HG03045 (cell line): ENCODE data around the gene PRRC2B.
"Not testable (repeated sequence)": the region's sequence is repeated elsewhere in the genome, so short reads cannot be mapped to it uniquely, and the experiment has no call there.

Experiments
- ATAC-seq: cut with Tn5 transposase; IDR thresholded peaks from one replicate; pipeline ENCODE4 v1.9.1; 2021; ENCODE audit warnings: mild to moderate bottlenecking, moderate library complexity; ENCODE audit not compliant: unreplicated experiment

The PRRC2B gene

DNA sequence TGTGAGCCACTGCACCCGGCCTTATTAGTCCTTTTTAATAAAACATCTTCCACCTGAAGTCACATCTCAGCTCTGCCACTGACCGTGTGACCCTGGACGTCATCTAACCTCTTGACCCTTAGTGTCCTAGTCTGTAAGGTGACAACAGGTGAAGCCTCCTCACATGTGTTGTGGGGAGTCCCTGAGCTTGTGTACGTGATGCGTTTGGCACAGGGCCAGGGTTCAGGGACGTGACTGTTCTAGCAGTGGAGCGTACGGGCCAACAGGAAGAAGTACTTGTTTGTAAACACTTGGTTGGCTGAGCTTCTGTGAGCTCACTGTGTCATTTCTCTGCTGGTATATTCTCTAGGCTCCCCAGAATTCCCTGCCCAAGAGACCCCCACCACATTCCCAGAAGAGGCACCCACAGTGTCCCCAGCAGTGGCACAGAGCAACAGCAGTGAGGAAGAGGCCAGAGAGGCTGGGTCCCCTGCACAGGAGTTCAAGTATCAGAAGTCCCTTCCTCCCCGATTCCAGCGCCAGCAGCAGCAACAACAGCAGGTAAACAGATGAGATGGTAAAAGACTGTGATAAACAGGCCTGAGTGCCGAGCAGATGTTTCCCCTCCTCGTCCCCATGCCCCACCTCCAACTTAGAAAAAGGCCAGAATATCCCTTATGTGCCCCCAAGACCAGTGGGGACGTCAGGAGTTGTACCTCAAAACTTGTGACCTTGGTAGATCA, 73.5 kb downstream of the PRRC2B start:
- no peak for ATAC-seq

DNA sequence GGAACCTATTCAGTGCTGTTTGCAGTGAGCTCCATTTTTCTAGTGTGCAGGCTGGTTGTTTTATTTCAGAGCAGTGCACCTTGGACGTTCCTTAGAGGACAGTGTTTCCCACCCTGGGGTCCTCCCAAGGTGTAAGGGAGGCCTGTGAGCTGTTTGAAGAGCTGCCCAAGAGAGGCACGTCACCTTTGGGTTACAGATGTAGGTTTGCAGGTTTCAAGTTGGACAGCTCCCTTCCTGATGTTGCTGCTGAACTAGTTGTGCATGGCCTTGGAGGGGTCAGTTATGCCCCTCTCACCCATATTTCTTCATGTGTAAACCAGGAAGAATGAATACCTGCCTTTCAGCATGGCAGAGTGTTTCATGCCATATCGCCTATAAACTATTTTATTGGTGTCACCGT, 74.1 kb downstream of the PRRC2B start:
- no peak for ATAC-seq

DNA sequence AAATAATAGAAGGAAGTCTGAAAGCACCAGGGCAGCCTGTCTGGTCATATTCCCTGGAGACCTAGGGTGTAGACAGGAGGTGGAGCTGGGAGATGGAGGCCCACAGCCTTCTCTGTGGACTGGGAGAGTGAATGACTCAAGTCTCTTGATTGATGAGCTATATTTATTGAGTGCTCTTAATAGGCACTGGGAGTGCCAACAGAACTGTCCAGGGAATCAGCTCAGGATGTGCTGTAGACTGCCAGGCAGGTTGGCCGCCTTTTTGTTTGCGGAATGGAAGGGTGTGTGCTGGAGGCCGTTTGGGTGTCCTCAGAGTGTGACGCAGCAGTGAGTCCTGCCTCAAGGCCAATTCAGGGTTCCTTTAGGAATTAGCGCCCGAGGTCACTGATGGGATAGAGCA, 75.5 kb downstream of the PRRC2B start:
- no peak for ATAC-seq

DNA sequence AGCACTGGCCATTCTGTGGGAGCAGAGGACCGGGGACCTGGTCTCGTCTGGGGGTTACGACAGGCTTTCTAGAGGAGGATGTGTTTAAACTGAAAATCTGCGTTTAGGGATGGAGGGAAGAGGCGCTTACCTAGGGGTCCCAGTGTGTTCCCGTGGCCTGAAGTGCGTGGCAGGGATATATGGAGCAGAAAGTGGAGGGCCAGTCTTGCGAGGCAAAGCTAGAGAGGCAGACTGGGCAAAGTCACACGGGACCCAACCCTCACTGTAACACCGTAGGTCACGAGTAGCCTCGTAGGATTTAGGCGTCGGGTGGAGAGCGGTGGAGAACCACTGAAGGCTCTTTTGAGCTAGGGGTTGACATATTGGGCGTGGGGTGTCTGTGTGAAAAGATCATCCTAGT, 76.1 kb downstream of the PRRC2B start:
- ATAC-seq, result no peak

DNA sequence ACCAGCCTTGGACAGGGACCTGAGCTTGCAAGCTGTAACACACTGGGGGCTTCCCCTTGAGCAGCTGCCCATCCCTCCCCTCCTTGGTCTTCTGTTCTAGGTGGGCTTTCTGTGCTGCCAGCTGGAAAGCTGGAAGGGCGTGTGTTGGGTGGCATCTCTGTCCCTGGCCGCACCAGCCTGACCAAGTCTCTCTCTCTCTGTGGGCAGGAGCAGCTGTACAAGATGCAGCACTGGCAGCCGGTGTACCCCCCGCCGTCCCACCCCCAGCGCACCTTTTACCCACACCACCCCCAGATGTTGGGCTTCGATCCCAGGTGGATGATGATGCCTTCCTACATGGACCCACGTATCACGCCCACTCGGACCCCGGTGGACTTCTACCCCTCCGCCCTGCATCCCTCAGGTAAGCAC, 76.7 kb downstream of the PRRC2B start:
- no peak for ATAC-seq

DNA sequence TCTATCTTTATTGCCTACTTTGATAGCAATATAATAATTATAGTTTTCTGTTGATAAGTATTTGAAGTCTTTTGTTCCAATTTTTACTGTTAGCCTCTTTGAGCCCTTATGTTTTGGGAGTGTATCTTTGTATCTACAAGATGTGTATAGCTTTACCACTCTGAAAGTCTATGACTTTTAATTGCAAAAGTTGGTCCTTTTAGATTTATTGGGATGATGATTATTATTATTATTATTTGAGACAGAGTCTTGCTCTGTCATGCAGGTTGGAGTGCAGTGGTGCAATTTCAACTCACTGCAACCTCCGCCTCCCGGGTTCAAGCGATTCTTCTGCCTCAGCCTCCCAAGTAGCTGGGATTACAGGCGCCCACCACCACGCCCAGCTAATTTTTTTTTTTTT, 78.2 kb downstream of the PRRC2B start:
- not testable (repeated sequence) for ATAC-seq

DNA sequence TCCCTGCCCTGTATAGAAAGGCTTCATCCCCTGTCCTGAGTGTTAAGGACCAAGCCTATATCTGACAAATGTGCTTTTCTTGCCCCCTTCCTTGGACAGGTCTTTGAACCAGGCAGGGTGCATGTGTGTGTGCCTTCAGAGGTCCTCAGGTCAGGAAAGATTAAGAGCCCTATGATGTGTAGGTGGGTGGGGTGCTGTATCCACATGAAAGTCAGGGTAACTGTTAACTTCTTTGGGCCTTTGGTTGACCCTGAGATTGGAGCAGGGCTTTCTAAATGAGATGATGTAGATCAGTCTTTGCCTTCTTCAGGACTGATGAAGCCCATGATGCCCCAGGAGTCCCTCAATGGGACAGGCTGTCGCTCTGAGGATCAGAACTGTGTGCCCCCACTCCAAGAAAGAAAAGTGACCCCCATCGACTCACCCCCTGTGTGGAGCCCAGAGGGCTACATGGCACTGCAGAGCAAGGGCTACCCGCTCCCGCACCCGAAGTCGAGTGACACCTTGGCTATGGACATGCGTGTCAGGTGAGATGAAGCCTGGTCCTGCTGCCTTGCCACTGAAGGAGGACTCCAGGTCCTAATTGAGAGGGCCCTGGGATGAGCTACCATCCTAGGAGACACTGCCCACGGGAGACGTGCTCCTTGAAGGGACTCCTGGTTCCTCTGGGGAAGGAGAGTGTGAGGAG, 79.5 kb downstream of the PRRC2B start:
- ATAC-seq, result no peak

DNA sequence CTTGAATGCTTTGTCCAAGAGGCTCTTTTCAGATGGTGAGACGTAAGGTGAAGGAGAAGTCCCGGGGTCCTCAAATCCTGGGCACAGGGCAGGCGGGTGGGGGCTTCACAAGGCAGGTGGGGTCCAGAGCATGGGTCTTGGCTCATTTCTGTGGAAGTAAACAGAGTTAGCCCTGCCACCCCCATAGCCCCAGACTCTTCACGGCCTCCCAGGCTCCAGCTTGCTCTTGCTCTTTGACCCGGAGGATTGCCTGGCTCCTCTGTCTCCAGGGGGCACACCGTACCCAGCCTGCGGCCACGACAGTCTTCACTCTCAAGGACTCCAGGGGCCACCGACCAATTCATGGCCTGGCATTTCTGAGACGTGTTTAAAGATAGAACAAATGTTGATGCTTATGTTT, 80.0 kb downstream of the PRRC2B start:
- ATAC-seq, result no peak

DNA sequence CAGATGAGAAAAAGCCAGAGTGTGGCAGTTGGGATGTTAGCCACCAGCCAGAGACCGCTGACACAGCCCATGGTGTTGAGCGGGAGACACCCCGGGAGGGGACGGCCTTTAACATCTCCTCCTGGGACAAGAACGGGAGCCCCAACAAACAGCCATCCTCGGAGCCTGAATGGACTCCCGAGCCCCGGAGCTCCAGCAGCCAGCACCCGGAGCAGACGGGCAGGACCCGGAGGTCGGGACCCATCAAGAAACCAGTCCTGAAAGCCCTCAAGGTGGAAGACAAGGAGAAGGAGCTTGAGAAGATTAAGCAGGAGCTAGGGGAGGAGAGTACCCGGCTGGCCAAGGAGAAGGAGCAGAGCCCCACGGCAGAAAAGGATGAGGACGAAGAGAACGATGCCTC, 80.8 kb downstream of the PRRC2B start:
- no peak for ATAC-seq

DNA sequence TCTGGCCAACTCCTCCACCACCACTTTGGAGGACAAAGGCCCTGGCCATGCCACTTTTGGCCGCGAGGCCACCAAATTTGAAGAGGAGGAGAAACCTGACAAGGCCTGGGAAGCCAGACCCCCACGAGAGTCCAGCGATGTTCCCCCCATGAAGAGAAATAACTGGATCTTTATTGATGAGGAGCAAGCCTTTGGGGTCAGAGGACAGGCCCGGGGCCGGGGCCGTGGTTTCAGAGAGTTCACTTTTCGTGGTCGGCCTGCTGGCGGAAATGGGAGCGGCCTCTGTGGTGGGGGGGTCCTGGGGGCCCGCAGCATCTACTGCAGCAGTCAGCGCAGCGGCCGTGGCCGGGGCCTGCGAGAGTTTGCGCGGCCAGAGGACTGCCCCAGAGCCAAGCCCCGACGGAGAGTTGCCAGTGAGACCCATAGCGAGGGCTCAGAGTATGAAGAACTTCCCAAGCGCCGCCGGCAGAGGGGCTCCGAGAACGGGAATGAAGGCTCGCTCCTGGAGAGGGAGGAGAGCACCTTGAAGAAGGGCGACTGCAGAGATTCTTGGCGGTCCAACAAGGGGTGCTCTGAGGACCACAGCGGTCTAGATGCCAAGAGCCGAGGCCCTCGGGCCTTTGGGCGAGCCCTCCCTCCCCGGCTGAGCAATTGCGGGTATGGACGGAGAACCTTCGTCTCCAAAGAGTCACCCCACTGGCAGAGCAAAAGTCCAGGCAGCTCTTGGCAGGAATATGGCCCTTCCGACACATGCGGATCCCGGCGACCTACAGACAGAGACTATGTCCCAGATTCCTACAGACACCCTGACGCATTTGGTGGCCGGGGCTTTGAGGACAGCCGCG, 81.4 kb downstream of the PRRC2B start:
- no peak for ATAC-seq

DNA sequence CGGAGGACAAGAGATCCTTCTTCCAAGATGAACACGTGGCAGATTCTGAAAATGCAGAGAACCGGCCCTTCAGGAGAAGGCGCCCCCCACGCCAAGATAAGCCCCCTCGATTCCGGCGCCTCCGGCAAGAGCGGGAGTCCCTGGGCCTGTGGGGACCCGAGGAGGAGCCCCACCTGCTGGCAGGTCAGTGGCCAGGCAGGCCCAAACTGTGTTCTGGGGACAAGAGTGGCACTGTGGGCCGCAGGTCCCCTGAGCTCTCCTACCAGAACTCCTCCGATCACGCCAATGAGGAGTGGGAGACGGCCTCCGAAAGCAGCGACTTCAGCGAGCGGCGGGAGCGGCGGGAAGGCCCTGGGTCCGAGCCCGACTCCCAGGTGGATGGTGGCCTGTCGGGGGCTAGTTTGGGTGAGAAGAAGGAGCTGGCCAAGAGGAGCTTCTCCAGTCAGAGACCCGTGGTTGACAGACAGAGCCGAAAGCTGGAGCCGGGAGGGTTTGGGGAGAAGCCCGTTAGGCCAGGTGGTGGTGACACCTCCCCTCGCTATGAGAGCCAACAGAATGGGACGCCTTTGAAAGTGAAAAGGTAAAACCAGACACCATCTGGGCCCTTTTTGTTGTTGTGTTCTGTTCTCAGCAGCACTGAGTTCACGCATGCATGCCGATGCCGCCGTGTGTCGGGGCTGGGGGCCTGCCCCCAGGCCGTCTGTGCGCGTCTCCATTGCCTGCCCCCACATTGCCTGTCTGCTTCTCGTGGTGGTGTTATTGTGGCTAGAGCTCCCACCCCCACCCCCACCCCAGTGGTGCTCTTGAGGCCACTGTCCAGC, 82.3 kb downstream of the PRRC2B start:
- ATAC-seq, result no peak

DNA sequence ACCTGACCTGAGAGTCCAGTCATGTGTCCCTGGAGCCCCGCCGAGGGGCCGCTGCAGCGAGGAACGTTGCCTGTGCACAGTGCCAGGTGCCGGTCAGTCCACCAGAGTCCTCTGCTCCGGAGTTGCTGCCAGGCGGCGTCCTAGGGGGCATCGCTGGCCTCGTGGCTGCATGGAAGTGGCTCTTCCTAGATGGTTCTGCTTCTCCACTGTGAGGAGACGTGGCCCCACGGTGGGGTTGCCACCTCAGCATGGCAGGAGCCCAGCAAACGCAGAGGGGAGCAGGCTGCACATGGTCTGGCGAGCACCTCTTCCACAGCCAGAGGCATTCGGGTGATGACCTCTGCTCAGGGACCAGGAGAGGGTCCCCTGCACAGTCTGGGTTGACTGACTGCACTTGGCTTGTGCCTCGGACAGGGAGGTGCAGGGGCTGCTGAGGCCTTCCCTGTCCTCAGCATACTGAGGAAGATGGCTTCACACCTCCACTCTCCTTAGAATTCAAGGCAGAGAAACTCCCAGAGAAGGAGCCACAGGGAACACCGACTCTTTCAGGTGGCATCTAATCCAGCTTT, 83.0 kb downstream of the PRRC2B start:
- ATAC-seq, result no peak

DNA sequence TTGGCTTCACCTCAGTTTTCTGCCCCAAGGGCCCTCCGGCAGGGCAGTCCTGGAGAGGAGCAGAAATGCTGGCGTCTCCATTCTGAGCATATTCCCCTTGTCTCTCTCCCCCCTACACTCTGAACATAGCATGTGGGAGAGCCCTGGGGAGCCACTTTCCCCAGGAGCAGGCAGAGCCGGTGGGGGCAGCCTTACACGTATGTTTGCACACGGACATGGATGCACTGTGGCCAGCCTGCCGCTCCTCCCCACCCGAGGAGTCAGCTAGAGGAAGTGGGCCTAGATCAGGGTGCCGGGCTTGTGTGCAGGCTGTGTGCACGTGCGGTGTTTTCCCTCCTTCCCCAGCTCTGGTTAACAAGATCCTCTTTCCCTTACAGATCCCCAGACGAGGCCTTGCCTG, 83.5 kb downstream of the PRRC2B start:
- no peak for ATAC-seq

DNA sequence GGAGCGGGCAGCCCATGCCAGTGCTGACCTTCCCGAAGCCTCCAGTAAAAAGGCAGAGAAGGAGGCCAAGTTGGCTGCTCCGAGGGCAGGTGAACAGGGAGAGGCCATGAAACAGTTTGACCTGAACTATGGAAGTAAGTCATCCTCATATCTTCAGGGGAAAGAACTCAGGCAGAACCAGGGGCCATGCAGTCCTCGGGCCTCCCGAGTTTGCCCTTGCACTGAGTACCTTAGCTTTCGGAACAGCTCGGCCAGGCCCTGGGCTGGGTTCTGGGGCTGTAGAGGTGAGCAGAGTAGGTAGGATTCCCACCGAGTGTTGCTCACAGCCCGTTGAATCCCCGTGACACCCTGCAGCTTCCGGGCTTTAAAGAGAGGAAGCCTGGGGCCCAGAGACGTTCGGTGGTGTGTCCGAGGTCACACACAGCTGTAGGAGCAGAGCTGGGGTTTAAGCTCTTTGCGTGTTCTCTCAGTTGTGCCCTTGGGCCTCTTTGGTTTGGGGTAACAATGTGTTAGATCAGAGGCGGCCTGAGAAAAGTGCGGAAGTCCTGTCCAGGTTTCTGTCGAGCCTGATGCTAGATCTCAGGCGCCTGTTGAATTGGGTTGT, 84.0 kb downstream of the PRRC2B start:
- no peak for ATAC-seq

DNA sequence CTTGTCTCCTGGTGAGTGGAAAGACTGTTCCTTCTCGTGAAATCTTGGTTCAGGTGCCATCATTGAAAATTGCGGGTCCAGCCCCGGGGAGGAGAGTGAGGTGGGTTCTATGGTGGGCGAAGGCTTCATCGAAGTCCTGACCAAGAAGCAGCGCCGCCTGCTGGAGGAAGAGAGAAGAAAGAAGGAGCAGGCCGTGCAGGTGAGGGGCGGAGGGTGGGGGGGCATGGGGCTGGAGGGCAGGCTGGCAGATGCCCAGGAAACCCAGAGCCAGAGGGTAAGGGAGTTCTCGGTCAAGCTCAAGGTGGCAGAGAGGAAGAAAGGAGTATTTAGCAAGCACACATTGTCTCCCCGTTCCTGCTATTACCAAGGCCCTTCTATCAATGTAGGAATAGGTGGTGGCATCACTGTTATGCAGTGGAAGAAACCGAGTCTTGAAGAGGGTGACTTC, 84.6 kb downstream of the PRRC2B start:
- no peak for ATAC-seq

DNA sequence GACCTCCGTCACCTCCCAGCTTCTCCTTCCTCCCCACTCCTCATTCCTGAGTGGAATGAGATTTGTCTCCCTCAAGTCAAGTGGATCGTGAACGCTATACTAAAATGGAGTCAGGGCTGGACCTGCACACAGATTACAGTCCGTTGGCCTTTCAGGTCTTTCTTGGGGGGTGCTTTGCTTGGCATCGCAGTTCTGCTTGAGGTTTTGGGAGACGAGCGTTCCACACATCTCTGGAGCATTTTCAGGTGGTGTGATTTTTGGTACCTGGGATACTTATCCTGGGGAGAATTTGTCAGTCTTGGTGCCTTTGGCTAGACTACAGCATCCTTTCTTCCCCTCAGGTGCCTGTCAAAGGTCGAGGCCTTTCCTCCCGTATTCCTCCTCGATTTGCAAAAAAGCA, 85.0 kb downstream of the PRRC2B start:
- ATAC-seq, result no peak

DNA sequence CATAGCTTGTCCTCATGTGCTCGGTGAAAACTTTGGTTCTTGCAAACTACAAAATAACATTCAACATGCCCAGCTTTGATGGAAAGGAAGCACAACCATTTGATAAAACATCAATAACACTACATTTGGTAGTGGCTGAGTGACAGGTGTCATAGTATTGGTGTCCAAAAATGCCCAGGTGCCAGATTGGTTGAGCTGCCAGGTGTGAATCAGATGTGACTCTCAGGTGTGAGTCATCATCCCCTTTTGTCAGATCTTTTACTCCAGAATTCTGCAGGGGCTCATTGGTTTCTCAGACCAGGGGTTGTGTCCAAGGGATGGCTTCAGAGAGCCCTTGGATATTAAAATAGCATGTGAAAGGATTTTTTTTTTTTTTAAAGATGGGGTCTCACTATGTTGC, 86.4 kb downstream of the PRRC2B start:
- no peak for ATAC-seq

DNA sequence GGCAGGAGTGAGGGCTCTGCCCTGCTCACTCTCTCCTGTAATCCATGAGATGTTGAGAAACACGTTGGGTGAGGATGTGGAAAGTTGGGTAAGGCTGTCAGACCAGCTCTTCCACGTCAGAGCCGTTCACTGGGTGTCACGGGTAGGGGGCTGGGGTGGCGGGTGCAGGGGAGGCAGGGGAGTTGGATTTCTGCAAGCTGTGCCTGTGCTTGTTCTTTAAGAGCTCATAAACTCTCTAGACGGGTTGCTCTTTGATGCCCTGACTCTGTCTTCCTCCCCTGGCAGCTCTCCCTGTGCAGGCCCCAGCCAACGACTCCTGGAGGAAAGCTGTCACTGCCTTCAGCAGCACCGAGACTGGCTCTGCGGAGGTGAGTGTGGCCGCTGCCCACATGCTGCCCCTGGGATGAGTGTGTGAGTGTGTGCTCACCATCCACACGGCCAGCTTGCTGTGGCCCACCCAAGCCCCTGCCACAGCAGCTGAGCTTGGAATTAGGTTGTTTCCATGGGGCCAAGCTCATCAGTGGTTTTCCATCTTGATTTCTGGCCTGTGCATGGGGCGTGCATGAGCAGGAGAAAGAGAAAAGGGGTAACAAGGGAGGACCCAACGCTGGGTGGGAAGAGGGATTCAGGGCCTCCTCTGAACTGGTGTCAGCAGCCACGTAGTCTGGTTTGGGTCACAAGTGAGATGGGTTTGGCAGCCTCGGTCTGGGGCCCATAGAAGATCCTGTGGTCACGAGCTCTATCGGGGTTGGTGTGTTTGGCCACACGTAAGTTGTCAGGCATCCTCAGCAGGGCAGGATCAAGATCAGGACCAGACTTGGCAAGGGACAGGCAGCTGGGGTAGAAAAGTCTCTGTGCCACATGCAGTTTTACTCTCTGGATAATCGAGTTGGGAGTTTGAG, 87.8 kb downstream of the PRRC2B start:
- no peak for ATAC-seq

DNA sequence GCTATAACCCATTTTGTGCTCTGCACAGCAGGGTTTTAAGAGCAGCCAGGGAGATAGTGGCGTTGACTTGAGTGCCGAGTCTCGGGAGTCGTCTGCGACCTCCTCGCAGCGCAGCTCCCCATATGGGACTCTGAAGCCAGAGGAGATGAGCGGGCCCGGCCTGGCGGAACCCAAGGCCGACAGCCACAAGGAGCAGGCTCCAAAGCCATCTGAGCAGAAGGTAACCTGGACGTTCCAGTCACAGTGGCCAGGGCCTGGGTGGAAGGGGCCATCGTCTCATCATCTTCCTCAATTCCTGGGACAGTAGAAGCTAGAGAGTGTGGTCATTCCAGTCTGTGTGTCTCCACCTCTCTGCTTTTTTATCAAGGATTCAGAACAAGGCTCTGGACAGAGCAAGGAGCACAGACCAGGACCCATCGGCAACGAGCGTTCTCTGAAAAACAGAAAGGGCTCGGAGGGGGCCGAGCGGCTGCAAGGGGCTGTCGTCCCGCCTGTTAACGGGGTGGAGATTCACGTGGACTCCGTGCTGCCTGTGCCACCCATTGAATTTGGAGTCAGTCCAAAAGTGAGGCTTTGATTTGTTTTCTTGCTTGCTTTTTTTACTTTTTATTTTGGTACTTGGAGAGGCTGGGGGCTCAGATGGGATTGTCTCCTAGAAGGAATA, 88.6 kb downstream of the PRRC2B start:
- ATAC-seq, result no peak
